Smooth muscle cell (in vitro differentiated cells): Measurements from ENCODE around the gene TEX264. TPM values are rescaled to one million over a fixed set of nuclear protein-coding genes. Genes with fewer than 3 reads are reported as not detected.

Experiments used
- DNase-seq: peaks from one replicate; lab custom pipeline; 2025; ENCODE audit not compliant: unreplicated experiment; lab: John Stamatoyannopoulos, UW
- H2AFZ ChIP-seq: fragments of 200-600 bp; sonication (generic); 2 replicates; pipeline ENCODE4 v1.6.0; 2016; ENCODE audit warnings: antibody characterized with exemption, low read depth, mild to moderate bottlenecking
- H3F3A ChIP-seq: fragments of 200-600 bp; sonication (generic); 2 replicates; pipeline ENCODE4 v1.6.0; 2017; ENCODE audit warnings: antibody characterized with exemption, low read depth
- H3K27ac ChIP-seq: fragments of 200-600 bp; sonication (generic); 2 replicates; pipeline ENCODE4 v1.5.1; 2016; ENCODE audit warnings: low read depth, mild to moderate bottlenecking
- H3K27me3 ChIP-seq: fragments of 200-600 bp; sonication (generic); 2 replicates; pipeline ENCODE4 v1.6.1; 2016; ENCODE audit warnings: low read depth, mild to moderate bottlenecking
- H3K36me3 ChIP-seq: fragments of 200-600 bp; sonication (generic); 2 replicates; pipeline ENCODE4 v1.5.1; 2016; ENCODE audit warnings: low read depth
- H3K4me1 ChIP-seq: fragments of 200-600 bp; sonication (generic); 2 replicates; pipeline ENCODE4 v1.5.1; 2016; ENCODE audit warnings: low read depth
- H3K4me2 ChIP-seq: fragments of 200-600 bp; sonication (generic); 2 replicates; pipeline ENCODE4 v1.6.0; 2016; ENCODE audit warnings: mild to moderate bottlenecking
- H3K4me3 ChIP-seq: fragments of 200-600 bp; sonication (generic); 2 replicates; pipeline ENCODE4 v1.5.1; 2016; ENCODE audit warnings: mild to moderate bottlenecking
- H3K79me2 ChIP-seq: fragments of 200-600 bp; sonication (generic); 2 replicates; pipeline ENCODE4 v1.6.0; 2016; ENCODE audit warnings: low read depth, mild to moderate bottlenecking
- H3K9ac ChIP-seq: fragments of 200-600 bp; sonication (generic); 2 replicates; pipeline ENCODE4 v1.6.0; 2016; ENCODE audit warnings: low read depth
- H3K9me3 ChIP-seq: fragments of 200-600 bp; sonication (generic); replicated peaks from 2 replicates; pipeline ENCODE4 v1.5.1; 2016; ENCODE audit warnings: low read depth
- H4K20me1 ChIP-seq: fragments of 200-600 bp; sonication (generic); 2 replicates; pipeline ENCODE4 v1.6.0; 2016; ENCODE audit warnings: low read depth
- WGBS: methylation state at CpG from one replicate; pipeline ENCODE4 v1.1.7; 2016; ENCODE audit warnings: low lambda C conversion rate; 5-methylcytosine and 5-hydroxymethylcytosine counted together
- polyA plus RNA-seq: library from polyadenylated mRNA; unstranded; fragments of >200 nt; fragmentation: Nextera tagmentation; extraction: Ambion mirVana; gene quantifications from 2 replicates; pipeline ENCODE4 v1.2.1, GENCODE V29; 2016
- total RNA-seq: library from RNA; depleted of rRNA; stranded (reverse); fragments of >200 nt; gene quantifications from 2 replicates; pipeline ENCODE4 v1.2.3, GENCODE V29; 2014
- TF ChIP-seq, protein P1 (sequence below): fragments of 200-600 bp; sonication (generic); IDR thresholded peaks from 2 replicates; pipeline ENCODE4 v1.5.1; 2017; ENCODE audit warnings: borderline replicate concordance, mild to moderate bottlenecking, antibody characterized with exemption; ENCODE audit not compliant: insufficient read depth, poor library complexity, severe bottlenecking

Gene TEX264
- total and polyA plus RNA-seq, 2 experiments from 2014 or later: 39.8 to 41.0 TPM

DNA sequence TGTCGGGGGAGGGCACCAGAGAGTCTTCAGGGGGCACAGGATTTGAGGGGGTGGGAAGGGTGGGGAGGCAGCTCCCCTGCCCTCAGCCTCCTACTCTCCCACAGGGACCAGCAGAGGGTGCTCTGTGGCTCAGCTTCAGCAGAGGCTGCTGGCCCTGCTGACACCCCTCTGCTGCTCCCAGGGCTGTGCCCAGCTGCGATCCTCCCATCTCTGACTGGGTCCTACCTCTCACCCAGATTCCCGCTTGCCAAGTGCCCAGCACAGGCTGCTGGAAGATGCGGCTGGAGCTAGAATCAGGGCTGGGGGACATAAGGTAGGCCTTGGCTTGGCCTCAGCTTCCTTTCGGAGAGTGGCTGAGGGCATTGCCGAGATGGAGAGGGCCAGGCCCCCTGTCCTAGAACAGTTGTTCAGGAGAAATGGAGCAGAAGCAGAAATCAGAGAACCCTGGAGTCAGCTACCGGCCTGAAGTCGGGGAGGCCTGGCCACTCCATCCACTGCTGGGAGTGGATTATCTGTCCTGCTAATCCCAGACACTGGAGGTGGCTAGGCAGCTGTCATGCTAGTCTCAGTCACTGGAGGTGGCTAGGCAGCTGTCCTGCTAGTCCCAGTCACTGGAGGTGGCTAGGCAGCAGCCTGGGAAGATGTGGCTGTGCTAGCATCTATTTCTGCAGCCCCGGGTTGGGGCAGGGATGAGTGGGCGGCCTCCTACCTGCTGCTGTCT, 39.7 kb downstream of the TEX264 start:
- TF ChIP-seq, protein P1, sequence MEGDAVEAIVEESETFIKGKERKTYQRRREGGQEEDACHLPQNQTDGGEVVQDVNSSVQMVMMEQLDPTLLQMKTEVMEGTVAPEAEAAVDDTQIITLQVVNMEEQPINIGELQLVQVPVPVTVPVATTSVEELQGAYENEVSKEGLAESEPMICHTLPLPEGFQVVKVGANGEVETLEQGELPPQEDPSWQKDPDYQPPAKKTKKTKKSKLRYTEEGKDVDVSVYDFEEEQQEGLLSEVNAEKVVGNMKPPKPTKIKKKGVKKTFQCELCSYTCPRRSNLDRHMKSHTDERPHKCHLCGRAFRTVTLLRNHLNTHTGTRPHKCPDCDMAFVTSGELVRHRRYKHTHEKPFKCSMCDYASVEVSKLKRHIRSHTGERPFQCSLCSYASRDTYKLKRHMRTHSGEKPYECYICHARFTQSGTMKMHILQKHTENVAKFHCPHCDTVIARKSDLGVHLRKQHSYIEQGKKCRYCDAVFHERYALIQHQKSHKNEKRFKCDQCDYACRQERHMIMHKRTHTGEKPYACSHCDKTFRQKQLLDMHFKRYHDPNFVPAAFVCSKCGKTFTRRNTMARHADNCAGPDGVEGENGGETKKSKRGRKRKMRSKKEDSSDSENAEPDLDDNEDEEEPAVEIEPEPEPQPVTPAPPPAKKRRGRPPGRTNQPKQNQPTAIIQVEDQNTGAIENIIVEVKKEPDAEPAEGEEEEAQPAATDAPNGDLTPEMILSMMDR: no peak
- Histone ChIP-seq H3K4me1 (peaks cover 3% of the 10 kb centered on the region), H3K4me3 (no peak overlapping the region), H3K9ac (no peak overlapping the region), H3F3A (no peaks in the 10 kb centered on the region), H3K79me2 (no peaks in the 10 kb centered on the region), H3K27me3 (peaks cover 22% of the 10 kb centered on the region), H2AFZ (no peak overlapping the region), H3K27ac (no peak overlapping the region), H3K9me3 (no peaks in the 10 kb centered on the region), H3K4me2 (no peak overlapping the region), H3K36me3 (no peaks in the 10 kb centered on the region), H4K20me1 (peaks cover 16% of the 10 kb centered on the region)
- 75% methylated on average over 10 of the region's 10 CpGs for WGBS
- DNase-seq: no peak

DNA sequence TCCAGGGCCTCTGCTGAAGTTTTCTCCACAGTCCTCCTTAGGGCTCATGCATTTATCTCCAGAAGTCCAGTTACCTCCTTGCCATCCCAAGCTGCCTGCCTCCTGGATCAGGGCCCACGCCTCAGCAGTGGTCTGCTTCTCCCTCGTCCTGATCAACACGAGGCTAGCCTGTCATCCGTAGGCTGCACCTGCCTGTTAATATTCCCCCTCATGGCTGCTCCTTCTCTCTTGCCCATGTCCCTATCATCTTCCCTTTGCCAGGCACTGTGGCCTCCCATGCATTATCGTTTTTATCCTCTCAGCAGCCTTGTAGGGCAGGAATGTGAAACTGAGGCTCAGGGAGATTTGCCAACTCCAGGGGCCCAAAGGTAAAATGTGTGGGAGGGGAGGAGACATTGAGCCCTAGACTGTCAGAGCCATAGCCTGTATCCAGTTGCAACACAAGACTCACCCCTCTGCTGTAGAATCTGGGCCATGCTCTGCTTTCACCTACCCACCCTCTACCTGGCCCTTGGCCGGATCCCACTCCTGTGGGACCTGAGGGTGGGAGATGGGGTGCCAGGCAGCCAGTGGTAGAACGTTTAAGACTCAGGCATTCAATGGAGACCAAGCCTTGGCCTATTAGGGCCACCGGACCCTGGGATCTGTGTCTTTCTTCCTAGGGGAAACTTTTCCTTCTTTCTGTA, 40.4 kb downstream of the TEX264 start:
- Histone ChIP-seq H3K4me3 (no peak overlapping the region), H4K20me1 (peaks cover 9% of the 10 kb centered on the region), H3K4me2 (no peak overlapping the region), H3K79me2 (no peaks in the 10 kb centered on the region), H2AFZ (no peak overlapping the region), H3K9ac (no peak overlapping the region), H3F3A (no peaks in the 10 kb centered on the region), H3K27me3 (peaks cover 22% of the 10 kb centered on the region), H3K4me1 (peaks cover 3% of the 10 kb centered on the region), H3K36me3 (no peaks in the 10 kb centered on the region), H3K9me3 (no peaks in the 10 kb centered on the region), H3K27ac (no peak overlapping the region)
- no peak for DNase-seq
- 79% methylated on average over 8 of the region's 8 CpGs for WGBS
- TF ChIP-seq, protein P1: no peak

DNA sequence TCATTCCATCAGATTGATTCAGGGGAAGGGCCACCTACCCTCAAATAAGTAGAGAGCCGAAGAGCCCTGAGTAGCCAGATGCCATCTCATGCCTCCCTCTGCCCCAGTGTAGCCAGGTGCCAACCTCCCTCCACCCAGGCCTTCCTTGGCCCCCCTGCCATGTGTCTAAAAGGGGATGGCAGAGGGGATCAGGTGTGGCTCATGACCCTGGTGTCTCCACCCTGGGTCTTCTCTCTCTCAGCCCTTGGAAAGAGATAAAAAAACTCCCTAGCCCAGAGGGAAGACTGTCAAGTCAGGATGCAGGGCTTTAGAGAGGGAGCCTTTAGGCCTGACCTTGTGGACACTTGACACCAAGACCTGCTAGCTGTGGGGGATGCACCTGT, 41.0 kb downstream of the TEX264 start:
- no peak overlapping the region for H3K4me2 ChIP-seq
- no peak for DNase-seq
- H3K79me2 ChIP-seq: no peaks in the 10 kb centered on the region
- H3F3A ChIP-seq: no peaks in the 10 kb centered on the region
- peaks cover 22% of the 10 kb centered on the region for H3K27me3 ChIP-seq
- no peak overlapping the region for H3K4me3 ChIP-seq
- WGBS: 100% methylated on average over 1 of the region's 1 CpG
- H3K4me1 ChIP-seq: peaks cover 3% of the 10 kb centered on the region
- no peak overlapping the region for H3K27ac ChIP-seq
- H4K20me1 ChIP-seq: peaks cover 7% of the 10 kb centered on the region
- no peak overlapping the region for H2AFZ ChIP-seq
- H3K36me3 ChIP-seq: no peaks in the 10 kb centered on the region
- no peak overlapping the region for H3K9ac ChIP-seq
- TF ChIP-seq, protein P1: no peak
- no peaks in the 10 kb centered on the region for H3K9me3 ChIP-seq
